Mucosa of stomach (tissue), 1 donor: Measurements from ENCODE around the gene ZNF382.
"Not testable (repeated sequence)": the region's sequence is repeated elsewhere in the genome, so short reads cannot be mapped to it uniquely, and the experiment has no call there.

ENCODE experiments used
- H3K27me3 ChIP-seq: one replicate; pipeline ENCODE4 v1.7.0; 2013; ENCODE audit warnings: mild to moderate bottlenecking, low read length; ENCODE audit not compliant: control insufficient read depth, insufficient read depth
- H3K36me3 ChIP-seq: one replicate; pipeline ENCODE4 v1.7.0; 2013; ENCODE audit warnings: low read length; ENCODE audit not compliant: control insufficient read depth, insufficient read depth
- H3K4me1 ChIP-seq: one replicate; pipeline ENCODE4 v1.7.0; 2013; ENCODE audit warnings: mild to moderate bottlenecking, low read length; ENCODE audit not compliant: control insufficient read depth, insufficient read depth
- H3K4me3 ChIP-seq: one replicate; pipeline ENCODE4 v1.7.0; 2013; ENCODE audit warnings: low read length
- H3K9ac ChIP-seq: one replicate; pipeline ENCODE4 v1.7.0; 2013; ENCODE audit warnings: mild to moderate bottlenecking, low read length, moderate library complexity
- H3K9me3 ChIP-seq: one replicate; pipeline ENCODE4 v1.7.0; 2013; ENCODE audit warnings: mild to moderate bottlenecking, low read length, moderate library complexity; ENCODE audit not compliant: control insufficient read depth
- donor health status: Pancreatic carcinoma.

Gene ZNF382

GRCh38 chr19:36605101-36605876 is at the start of gene ZNF382:
ZNF382 (plus strand) TSS chr19:36605313; CDS start chr19:36609915, 4,602 bp downstream.
- H3K9ac ChIP-seq, result peak within 1 kb of the TSS; percentile 63

GRCh38 chr19:36564391-36564790 is 40.7 kb upstream of the ZNF382 start:
- Histone ChIP-seq H3K9me3 (peaks cover 26% of the 10 kb centered on the region), H3K9ac (no peak overlapping the region), H3K36me3 (no peaks in the 10 kb centered on the region), H3K4me1 (no peaks in the 10 kb centered on the region), H3K4me3 (no peak overlapping the region), H3K27me3 (no peaks in the 10 kb centered on the region)

More at GRCh38 chr19:36605101-36605876, at the start of gene ZNF382:
- H3K4me3 ChIP-seq, result peak within 1 kb of the TSS; percentile 43
- no peaks in the 10 kb centered on the region for H3K36me3 ChIP-seq
- H3K4me1 ChIP-seq, result peaks cover 7% of the 10 kb centered on the region
- no peaks in the 10 kb centered on the region for H3K27me3 ChIP-seq
- H3K9me3 ChIP-seq, result no peaks in the 10 kb centered on the region

GRCh38 chr19:36572593-36573019 is 32.5 kb upstream of the ZNF382 start:
- Histone ChIP-seq H3K36me3 (no peaks in the 10 kb centered on the region), H3K4me1 (peaks cover 15% of the 10 kb centered on the region), H3K4me3 (peak overlapping the region; percentile 97), H3K9me3 (no peaks in the 10 kb centered on the region), H3K27me3 (no peaks in the 10 kb centered on the region), H3K9ac (peak overlapping the region; percentile 95)

GRCh38 chr19:36573020-36573894 is 31.9 kb upstream of the ZNF382 start, which contains the start of gene ZNF529:
ZNF529 (minus strand) TSS chr19:36573292; CDS start chr19:36572346, 946 bp downstream.
- Histone ChIP-seq H3K4me1 (peaks cover 15% of the 10 kb centered on the region), H3K27me3 (no peaks in the 10 kb centered on the region), H3K36me3 (no peaks in the 10 kb centered on the region), H3K9me3 (no peaks in the 10 kb centered on the region), H3K4me3 (peak within 1 kb of the TSS; percentile 97), H3K9ac (peak within 1 kb of the TSS; percentile 95)

- Histone ChIP-seq H3K27me3 (no peaks in the 10 kb centered on the region), H3K36me3 (no peaks in the 10 kb centered on the region), H3K4me1 (peaks cover 15% of the 10 kb centered on the region), H3K9ac (peak overlapping the region; percentile 95), H3K4me3 (peak overlapping the region; percentile 97), H3K9me3 (no peaks in the 10 kb centered on the region)
Observed at GRCh38 chr19:36573895-36574720, 31.0 kb upstream of the ZNF382 start.

- H3K9me3 ChIP-seq, result no peaks in the 10 kb centered on the region
- no peak overlapping the region for H3K4me3 ChIP-seq
- peaks cover 3% of the 10 kb centered on the region for H3K36me3 ChIP-seq
- H3K4me1 ChIP-seq, result peaks cover 15% of the 10 kb centered on the region
- no peak overlapping the region for H3K9ac ChIP-seq
- no peaks in the 10 kb centered on the region for H3K27me3 ChIP-seq
Observed at GRCh38 chr19:36574741-36575140, 30.4 kb upstream of the ZNF382 start.

- Histone ChIP-seq H3K27me3 (no peaks in the 10 kb centered on the region), H3K9ac (no peak overlapping the region), H3K36me3 (peaks cover 3% of the 10 kb centered on the region), H3K4me3 (no peak overlapping the region), H3K4me1 (peaks cover 9% of the 10 kb centered on the region), H3K9me3 (no peaks in the 10 kb centered on the region)
Observed at GRCh38 chr19:36577271-36577996, 27.7 kb upstream of the ZNF382 start.

- Histone ChIP-seq H3K27me3 (no peaks in the 10 kb centered on the region), H3K9me3 (no peaks in the 10 kb centered on the region), H3K9ac (no peak overlapping the region), H3K4me1 (peaks cover 4% of the 10 kb centered on the region), H3K36me3 (peaks cover 3% of the 10 kb centered on the region), H3K4me3 (no peak overlapping the region)
Observed at GRCh38 chr19:36579255-36579654, 25.9 kb upstream of the ZNF382 start.

- not testable (repeated sequence) for H3K4me1 ChIP-seq, H3K9me3 ChIP-seq, H3K9ac ChIP-seq, H3K4me3 ChIP-seq, H3K36me3 ChIP-seq, H3K27me3 ChIP-seq
Observed at GRCh38 chr19:36602681-36603080, 2.4 kb upstream of the ZNF382 start.

GRCh38 chr19:36604656-36605100 is 435 bp upstream of the ZNF382 start:
- Histone ChIP-seq H3K9me3 (no peaks in the 10 kb centered on the region), H3K4me1 (peaks cover 7% of the 10 kb centered on the region), H3K36me3 (no peaks in the 10 kb centered on the region), H3K4me3 (peak overlapping the region; percentile 43), H3K27me3 (no peaks in the 10 kb centered on the region), H3K9ac (peak overlapping the region; percentile 63)

GRCh38 chr19:36605877-36606478 is 865 bp downstream of the ZNF382 start:
- no peaks in the 10 kb centered on the region for H3K36me3 ChIP-seq
- peak overlapping the region; percentile 32 for H3K4me3 ChIP-seq
- peaks cover 7% of the 10 kb centered on the region for H3K4me1 ChIP-seq
- no peaks in the 10 kb centered on the region for H3K9me3 ChIP-seq
- peak overlapping the region; percentile 63 for H3K9ac ChIP-seq
- no peaks in the 10 kb centered on the region for H3K27me3 ChIP-seq
